SK-N-SH (cell line): ENCODE results near the gene KCNE3.
A peak's percentile ranks its signal among the peaks of the same experiment; 100 is the strongest.

Source experiments
- EP300 ChIP-seq, 2 experiments: IDR thresholded peaks; 2 replicates each; pipeline versions ENCODE4 v1.4.0 to v1.6.1; 2012; ENCODE audit warnings: borderline replicate concordance in 1 of 2, low read depth in 1 of 2, low read length in 1 of 2
- FOSL2 ChIP-seq: IDR thresholded peaks from 2 replicates; pipeline ENCODE4 v1.4.0; 2012; ENCODE audit warnings: low read depth, mild to moderate bottlenecking, moderate library complexity, borderline replicate concordance
- NFIC ChIP-seq: IDR thresholded peaks from 2 replicates; pipeline ENCODE4 v1.4.0; 2012; ENCODE audit warnings: borderline replicate concordance
- RAD21 ChIP-seq: IDR thresholded peaks from 2 replicates; pipeline ENCODE4 v1.6.1; 2012; ENCODE audit warnings: mild to moderate bottlenecking, low read length
- SMC3 ChIP-seq: IDR thresholded peaks from 2 replicates; pipeline ENCODE4 v1.6.1; 2012; ENCODE audit warnings: low read depth, low read length, improper control_type of control experiment
- TCF12 ChIP-seq: IDR thresholded peaks from 2 replicates; pipeline ENCODE4 v1.4.0; 2012
- ZBTB33 ChIP-seq: IDR thresholded peaks from 2 replicates; pipeline ENCODE4 v1.4.0; 2012; ENCODE audit warnings: low read depth, borderline replicate concordance
- TF ChIP-seq, protein P1 (sequence below): fragments of 200-600 bp; sonication (generic); IDR thresholded peaks from 2 replicates; pipeline ENCODE4 v1.6.1; 2017; ENCODE audit warnings: antibody characterized with exemption, mild to moderate bottlenecking, moderate library complexity

DNA sequence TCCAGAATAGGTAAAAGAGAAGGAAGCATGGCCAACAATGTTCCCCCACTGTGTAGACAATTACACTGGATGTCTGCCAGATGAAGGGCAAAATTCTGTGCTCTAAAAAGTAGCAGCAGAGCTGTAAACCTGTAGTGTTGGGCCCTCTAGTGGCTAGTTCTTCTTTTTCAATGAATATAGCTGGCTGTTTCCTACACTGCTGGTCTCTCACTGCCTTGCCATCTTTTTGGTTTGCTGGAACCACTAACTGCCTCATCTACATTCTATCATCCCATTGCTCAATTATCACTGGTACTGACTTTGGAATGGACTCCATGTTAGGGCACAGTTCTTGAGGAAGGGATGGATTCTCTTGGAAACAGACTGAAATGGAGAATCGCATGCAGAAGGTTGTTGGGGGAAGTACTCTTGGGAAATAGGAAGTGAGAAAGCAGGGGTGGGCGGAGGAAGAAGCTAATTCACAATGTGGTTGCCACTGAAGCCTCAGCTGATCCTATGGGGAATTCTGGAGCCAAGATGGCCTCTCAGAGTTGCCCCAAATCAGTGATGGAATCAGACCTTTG lies 17.9 kb downstream of the KCNE3 start:
- TF ChIP-seq RAD21 (peak; percentile 98), ZBTB33 (no peak), TCF12 (no peak), NFIC (peak; percentile 62), EP300 (IDR thresholded peaks at IDR 0.05; ENCODE audit: borderline replicate concordance in 1 of 2, low read depth in 1 of 2, low read length in 1 of 2) (no peak), FOSL2 (no peak), SMC3 (peak; percentile 85)
- TF ChIP-seq, protein P1, sequence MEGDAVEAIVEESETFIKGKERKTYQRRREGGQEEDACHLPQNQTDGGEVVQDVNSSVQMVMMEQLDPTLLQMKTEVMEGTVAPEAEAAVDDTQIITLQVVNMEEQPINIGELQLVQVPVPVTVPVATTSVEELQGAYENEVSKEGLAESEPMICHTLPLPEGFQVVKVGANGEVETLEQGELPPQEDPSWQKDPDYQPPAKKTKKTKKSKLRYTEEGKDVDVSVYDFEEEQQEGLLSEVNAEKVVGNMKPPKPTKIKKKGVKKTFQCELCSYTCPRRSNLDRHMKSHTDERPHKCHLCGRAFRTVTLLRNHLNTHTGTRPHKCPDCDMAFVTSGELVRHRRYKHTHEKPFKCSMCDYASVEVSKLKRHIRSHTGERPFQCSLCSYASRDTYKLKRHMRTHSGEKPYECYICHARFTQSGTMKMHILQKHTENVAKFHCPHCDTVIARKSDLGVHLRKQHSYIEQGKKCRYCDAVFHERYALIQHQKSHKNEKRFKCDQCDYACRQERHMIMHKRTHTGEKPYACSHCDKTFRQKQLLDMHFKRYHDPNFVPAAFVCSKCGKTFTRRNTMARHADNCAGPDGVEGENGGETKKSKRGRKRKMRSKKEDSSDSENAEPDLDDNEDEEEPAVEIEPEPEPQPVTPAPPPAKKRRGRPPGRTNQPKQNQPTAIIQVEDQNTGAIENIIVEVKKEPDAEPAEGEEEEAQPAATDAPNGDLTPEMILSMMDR: peak; percentile 77
